Spleen (tissue), 11 donors: Measurements from ENCODE around the gene PELO. TPM values are rescaled to one million over a fixed set of nuclear protein-coding genes. Genes with fewer than 3 reads are reported as not detected.

ENCODE experiments used
- DNase-seq: peaks from one replicate; pipeline ENCODE4 v3.0.0-alpha.2; 2020
- H3K27ac ChIP-seq, 8 donors: fragments of 200-600 bp; sonication (generic) in 7 of 8; 1 replicate in 4 of 8; 2 replicates in 4 of 8; pipeline versions ENCODE4 v1.5.0 to v1.8.0; 2016 to 2021; ENCODE audit warnings: inconsistent platforms in 4 of 8, mild to moderate bottlenecking in 4 of 8, moderate library complexity in 1 of 8
- H3K27me3 ChIP-seq, 7 donors: fragments of 200-600 bp; sonication (generic) in 6 of 7; replicated peaks in 1 of 7; 1 replicate in 4 of 7; 2 replicates in 3 of 7; pipeline versions ENCODE4 v1.5.0 to v1.8.0; 2016 to 2021; ENCODE audit warnings: inconsistent platforms in 3 of 7, mild to moderate bottlenecking in 1 of 7
- H3K36me3 ChIP-seq, 6 donors: fragments of 200-600 bp; sonication (generic) in 5 of 6; 1 replicate in 4 of 6; 2 replicates in 2 of 6; pipeline versions ENCODE4 v1.5.0 to v1.8.0; 2016 to 2021; ENCODE audit warnings: inconsistent platforms in 2 of 6
- H3K4me1 ChIP-seq, 6 donors: fragments of 200-600 bp; sonication (generic) in 5 of 6; 1 replicate in 3 of 6; 2 replicates in 3 of 6; pipeline versions ENCODE4 v1.5.0 to v1.8.0; 2016 to 2021; ENCODE audit warnings: inconsistent platforms in 3 of 6
- H3K4me3 ChIP-seq, 8 donors: fragments of 200-600 bp; sonication (generic) in 7 of 8; 1 replicate in 4 of 8; 2 replicates in 4 of 8; pipeline versions ENCODE4 v1.5.0 to v1.8.0; 2016 to 2021; ENCODE audit warnings: inconsistent platforms in 4 of 8, mild to moderate bottlenecking in 4 of 8, moderate library complexity in 2 of 8
- H3K9me3 ChIP-seq, 8 donors: fragments of 200-600 bp; sonication (generic) in 7 of 8; 1 replicate in 4 of 8; 2 replicates in 4 of 8; pipeline versions ENCODE4 v1.5.0 to v1.8.0; 2016 to 2021; ENCODE audit warnings: inconsistent platforms in 4 of 8
- POLR2A ChIP-seq, 3 donors: fragments of 450-650 bp; IDR thresholded peaks; one replicate each; pipeline ENCODE4 v1.5.1; 2017; ENCODE audit warnings: antibody characterized with exemption in 3 of 3, mild to moderate bottlenecking in 1 of 3
- POLR2AphosphoS5 ChIP-seq, 3 donors: sonication (generic); formaldehyde crosslinking; IDR thresholded peaks; one replicate each; pipeline ENCODE4 v1.5.1; 2017; ENCODE audit warnings: antibody characterized with exemption in 3 of 3
- WGBS, 5 donors: extraction: QIAGEN DNeasy Blood & Tissue Kit in 3 of 5; methylation state at CpG; one replicate each; pipeline versions ENCODE4 v1.1.5 to v1.1.7; 2013 to 2018; 5-methylcytosine and 5-hydroxymethylcytosine counted together
- intact Hi-C: fragments of 100-400 bp; cut with DNase I; formaldehyde crosslinking; loops from one replicate; pipeline ENCODE4 v1.15.0; 2023; ENCODE audit warnings: low total_unique reads
- polyA plus RNA-seq, 3 donors: library from polyadenylated mRNA; stranded (reverse); fragments of 200-250 nt; gene quantifications; one replicate each; pipeline ENCODE4 v1.2.1, GENCODE V29; 2013
- total RNA-seq, 7 donors: library from RNA; depleted of rRNA in 3 of 7; stranded (reverse); fragments of >200 nt in 3 of 7; fragmentation: NEBNext Ultra II Directional in 4 of 7; extraction: Animal tissue kit (Norgen Biotek cat#: 25700) in 4 of 7; gene quantifications; one replicate each; pipeline versions ENCODE4 v1.1.0 to v1.2.1, GENCODE V29; 2016 to 2021
- TF ChIP-seq, protein P1 (sequence below), 11 experiments: fragments of 200-600 bp in 7 of 11; fragments of 450-650 bp in 4 of 11; sonication (generic) in 4 of 11; IDR thresholded peaks in 8 of 11; conservative IDR thresholded peaks in 3 of 11; 1 replicate in 7 of 11; 2 replicates in 4 of 11; pipeline versions ENCODE4 v1.4.0 to v1.8.0; 2016 to 2021; ENCODE audit warnings: antibody characterized with exemption in 11 of 11, inconsistent platforms in 4 of 11, mild to moderate bottlenecking in 1 of 11
- donor health status: healthy with polysubstance abuse.
- donor health status: DM: no; HTN: no; CAD: no; lungs with moderate emphysema.
- donor health status: DM: no; HTN: no; CAD: no.
- donor health status: Bipolar disorder and iron deficiency.
- donor health status: healthy.
- donor health status: DM: no; HTN: no; CAD: no.
- donor health status: DM: yes; HTN: yes; CAD: no.

The PELO gene
- total and polyA plus RNA-seq, 10 donors = 10.4 to 169 (median 52.0) TPM

DNA sequence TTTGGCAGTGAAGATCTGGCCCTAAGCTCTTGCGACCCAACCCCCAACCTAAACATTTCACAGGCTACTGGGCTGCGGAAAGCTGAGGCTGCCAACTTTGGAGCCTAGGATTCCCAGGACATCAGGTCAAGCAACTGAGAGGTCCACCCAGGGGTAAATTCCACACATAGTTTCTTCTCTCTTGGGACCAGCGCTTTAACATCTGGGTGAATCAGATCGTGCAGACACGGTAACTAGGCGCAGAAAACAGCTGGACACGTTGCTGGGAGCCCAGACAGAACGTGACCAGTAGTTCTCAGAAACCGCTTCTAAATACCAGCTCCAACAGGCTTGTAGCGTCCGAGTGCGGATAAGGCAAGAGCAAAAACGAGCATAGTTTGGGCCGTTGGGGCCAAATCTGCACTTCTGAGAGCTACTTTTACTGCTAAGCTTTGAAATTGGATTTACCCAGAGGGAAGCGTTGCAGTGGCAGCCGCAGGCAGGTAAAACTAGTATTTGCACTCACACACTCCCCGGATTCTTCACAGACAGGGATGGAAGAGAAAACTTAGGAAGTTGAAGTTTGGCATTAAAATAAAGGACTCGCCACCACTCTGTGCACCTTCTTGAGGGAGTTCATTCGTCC is 11.8 kb downstream of the PELO start:
- H3K27me3 ChIP-seq = no peaks in the 10 kb centered on the region
- peaks cover 8 to 94% (median 66%) of the 10 kb centered on the region in 6 donors for H3K4me1 ChIP-seq
- WGBS, 5 donors = 1% methylated on average over 12 to 19 of the region's 19 CpGs
- DNase-seq = no peak
- H3K27ac ChIP-seq = peak overlapping the region; percentile 86 to 95 (median 94)
- intact Hi-C loops = no loop called here
- H3K4me3 ChIP-seq = peak overlapping the region; percentile 53 to 77 (median 65)
- TF ChIP-seq POLR2A (IDR thresholded peaks at IDR 0.05) (no peak), POLR2AphosphoS5 (IDR thresholded peaks at IDR 0.05) (no peak)
- H3K9me3 ChIP-seq = no peaks in the 10 kb centered on the region
- H3K36me3 ChIP-seq = peaks cover 0 to 20% (median 0%) of the 10 kb centered on the region in 6 donors

DNA sequence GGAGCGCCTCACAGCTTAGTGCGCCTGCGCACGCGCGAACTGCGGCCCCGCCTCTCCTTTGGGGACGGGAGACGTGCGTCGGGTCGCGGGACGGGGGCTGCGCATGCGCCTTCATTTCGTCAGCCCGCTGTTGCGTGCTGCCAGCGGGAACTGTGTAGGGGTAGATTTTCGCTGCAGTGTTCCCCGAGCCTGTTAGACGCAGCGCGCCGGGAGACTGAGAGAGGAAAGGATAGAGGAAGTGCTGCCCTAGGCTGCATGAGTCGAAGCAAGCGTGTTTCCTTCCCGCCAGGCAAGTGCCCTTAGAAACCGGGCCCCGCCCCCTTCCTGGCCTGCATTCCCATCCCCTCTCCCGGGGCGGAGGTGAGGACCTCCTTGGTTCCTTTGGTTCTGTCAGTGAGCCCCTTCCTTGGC is 12.3 kb downstream of the PELO start:
- peaks cover 0 to 26% (median 0%) of the 10 kb centered on the region in 6 donors for H3K36me3 ChIP-seq
- 0 to 1% (median 1%) methylated on average over 25 to 34 of the region's 34 CpGs for WGBS, 5 donors
- no peaks in the 10 kb centered on the region for H3K27me3 ChIP-seq
- H3K4me3 ChIP-seq = peak overlapping the region; percentile 53 to 77 (median 65)
- no peaks in the 10 kb centered on the region for H3K9me3 ChIP-seq
- intact Hi-C loops = loop anchor here (10.0 kb wide), 1 partner anchor 305 kb away; the partner anchor contains the start of gene MOCS2
- TF ChIP-seq POLR2A (IDR thresholded peaks at IDR 0.05) = peak in 2 of 3 donors; percentile 12 to 70
- peak; percentile 94 to 95 (median 94) for TF ChIP-seq POLR2AphosphoS5 (IDR thresholded peaks at IDR 0.05)
- TF ChIP-seq, protein P1, sequence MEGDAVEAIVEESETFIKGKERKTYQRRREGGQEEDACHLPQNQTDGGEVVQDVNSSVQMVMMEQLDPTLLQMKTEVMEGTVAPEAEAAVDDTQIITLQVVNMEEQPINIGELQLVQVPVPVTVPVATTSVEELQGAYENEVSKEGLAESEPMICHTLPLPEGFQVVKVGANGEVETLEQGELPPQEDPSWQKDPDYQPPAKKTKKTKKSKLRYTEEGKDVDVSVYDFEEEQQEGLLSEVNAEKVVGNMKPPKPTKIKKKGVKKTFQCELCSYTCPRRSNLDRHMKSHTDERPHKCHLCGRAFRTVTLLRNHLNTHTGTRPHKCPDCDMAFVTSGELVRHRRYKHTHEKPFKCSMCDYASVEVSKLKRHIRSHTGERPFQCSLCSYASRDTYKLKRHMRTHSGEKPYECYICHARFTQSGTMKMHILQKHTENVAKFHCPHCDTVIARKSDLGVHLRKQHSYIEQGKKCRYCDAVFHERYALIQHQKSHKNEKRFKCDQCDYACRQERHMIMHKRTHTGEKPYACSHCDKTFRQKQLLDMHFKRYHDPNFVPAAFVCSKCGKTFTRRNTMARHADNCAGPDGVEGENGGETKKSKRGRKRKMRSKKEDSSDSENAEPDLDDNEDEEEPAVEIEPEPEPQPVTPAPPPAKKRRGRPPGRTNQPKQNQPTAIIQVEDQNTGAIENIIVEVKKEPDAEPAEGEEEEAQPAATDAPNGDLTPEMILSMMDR (IDR thresholded peaks at IDR 0.05 in 8 of 11, conservative IDR thresholded peaks at IDR 0.05 in 3 of 11) = peak in 1 of 11 experiments; percentile 21
- H3K4me1 ChIP-seq = peaks cover 12 to 94% (median 70%) of the 10 kb centered on the region in 6 donors
- DNase-seq = peak; percentile 99
- peak overlapping the region; percentile 86 to 95 (median 94) for H3K27ac ChIP-seq

DNA sequence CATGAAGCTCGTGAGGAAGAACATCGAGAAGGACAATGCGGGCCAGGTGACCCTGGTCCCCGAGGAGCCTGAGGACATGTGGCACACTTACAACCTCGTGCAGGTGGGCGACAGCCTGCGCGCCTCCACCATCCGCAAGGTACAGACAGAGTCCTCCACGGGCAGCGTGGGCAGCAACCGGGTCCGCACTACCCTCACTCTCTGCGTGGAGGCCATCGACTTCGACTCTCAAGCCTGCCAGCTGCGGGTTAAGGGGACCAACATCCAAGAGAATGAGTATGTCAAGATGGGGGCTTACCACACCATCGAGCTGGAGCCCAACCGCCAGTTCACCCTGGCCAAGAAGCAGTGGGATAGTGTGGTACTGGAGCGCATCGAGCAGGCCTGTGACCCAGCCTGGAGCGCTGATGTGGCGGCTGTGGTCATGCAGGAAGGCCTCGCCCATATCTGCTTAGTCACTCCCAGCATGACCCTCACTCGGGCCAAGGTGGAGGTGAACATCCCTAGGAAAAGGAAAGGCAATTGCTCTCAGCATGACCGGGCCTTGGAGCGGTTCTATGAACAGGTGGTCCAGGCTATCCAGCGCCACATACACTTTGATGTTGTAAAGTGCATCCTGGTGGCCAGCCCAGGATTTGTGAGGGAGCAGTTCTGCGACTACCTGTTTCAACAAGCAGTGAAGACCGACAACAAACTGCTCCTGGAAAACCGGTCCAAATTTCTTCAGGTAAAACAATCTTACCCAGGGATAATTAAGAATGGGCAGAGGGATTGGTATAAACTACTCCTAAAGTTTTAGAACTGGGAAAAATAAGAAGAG is 12.9 kb downstream of the PELO start:
- H3K4me3 ChIP-seq = peak overlapping the region; percentile 53 to 77 (median 65)
- intact Hi-C loops = loop anchor here (10.0 kb wide), 1 partner anchor 304 kb away; the partner anchor contains the start of gene MOCS2

DNA sequence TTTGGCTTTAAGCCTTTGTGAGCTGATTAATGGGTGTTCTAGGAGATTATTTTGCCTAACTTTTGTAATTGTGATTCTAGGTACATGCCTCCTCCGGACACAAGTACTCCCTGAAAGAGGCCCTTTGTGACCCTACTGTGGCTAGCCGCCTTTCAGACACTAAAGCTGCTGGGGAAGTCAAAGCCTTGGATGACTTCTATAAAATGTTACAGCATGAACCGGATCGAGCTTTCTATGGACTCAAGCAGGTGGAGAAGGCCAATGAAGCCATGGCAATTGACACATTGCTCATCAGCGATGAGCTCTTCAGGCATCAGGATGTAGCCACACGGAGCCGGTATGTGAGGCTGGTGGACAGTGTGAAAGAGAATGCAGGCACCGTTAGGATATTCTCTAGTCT is 13.6 kb downstream of the PELO start:
- Histone ChIP-seq H3K4me3 (peak overlapping the region; percentile 53 to 77 (median 65)), H3K27me3 (no peaks in the 10 kb centered on the region), H3K4me1 (peaks cover 8 to 97% (median 81%) of the 10 kb centered on the region in 6 donors), H3K9me3 (no peaks in the 10 kb centered on the region), H3K27ac (peak overlapping the region in 7 of 8 donors; percentile 88 to 95 (median 94)), H3K36me3 (peaks cover 0 to 39% (median 0%) of the 10 kb centered on the region in 6 donors)
- TF ChIP-seq POLR2AphosphoS5 (IDR thresholded peaks at IDR 0.05) (no peak), POLR2A (IDR thresholded peaks at IDR 0.05) (no peak)
- TF ChIP-seq, protein P1 (IDR thresholded peaks at IDR 0.05 in 8 of 11, conservative IDR thresholded peaks at IDR 0.05 in 3 of 11) = no peak
- WGBS, 5 donors = 31 to 72% (median 60%) methylated on average over 8 of the region's 8 CpGs
- intact Hi-C loops = loop anchor here (10.0 kb wide), 1 partner anchor 303 kb away; the partner anchor contains the start of gene MOCS2
- no peak for DNase-seq

More for the DNA sequence above, 12.9 kb downstream of the PELO start:
- WGBS, 5 donors = 4 to 10% (median 6%) methylated on average over 23 to 31 of the region's 31 CpGs
- DNase-seq = peak; percentile 91
- peaks cover 13 to 98% (median 76%) of the 10 kb centered on the region in 6 donors for H3K4me1 ChIP-seq
- H3K27ac ChIP-seq = peak overlapping the region; percentile 86 to 95 (median 94)
- TF ChIP-seq POLR2AphosphoS5 (IDR thresholded peaks at IDR 0.05) = peak; percentile 70 to 85 (median 77)
- no peak for TF ChIP-seq POLR2A (IDR thresholded peaks at IDR 0.05)
- TF ChIP-seq, protein P1 (IDR thresholded peaks at IDR 0.05 in 8 of 11, conservative IDR thresholded peaks at IDR 0.05 in 3 of 11) = peak in 4 of 11 experiments; percentile 13 to 29 (median 14)
- peaks cover 0 to 32% (median 0%) of the 10 kb centered on the region in 6 donors for H3K36me3 ChIP-seq
- H3K9me3 ChIP-seq = no peaks in the 10 kb centered on the region
- no peaks in the 10 kb centered on the region for H3K27me3 ChIP-seq
